Loucy (cell line): ENCODE data around the gene LRRC40.

ENCODE experiments used
- CTCF ChIP-seq: fragments of 200-600 bp; sonication (generic); conservative IDR thresholded peaks from 2 replicates; pipeline ENCODE4 v1.5.1; 2014; ENCODE audit warnings: mild to moderate bottlenecking, antibody characterized with exemption, low read length
- EZH2phosphoT487 ChIP-seq: fragments of 200-600 bp; IDR thresholded peaks from 2 replicates; pipeline ENCODE4 v1.6.1; 2018; ENCODE audit warnings: antibody characterized with exemption, mild to moderate bottlenecking, moderate library complexity, borderline replicate concordance

- TF ChIP-seq CTCF (no peak), EZH2phosphoT487 (no peak)
Measured at GRCh38 chr1:70239940-70240339, 34.6 kb upstream of the LRRC40 start.
